SK-N-SH treated with all-trans-retinoic acid at 6 μM for 48 hours (cell line): ENCODE results near the gene CNGB1.

Source experiments
- ARNTL ChIP-seq: fragments of 450-650 bp; formaldehyde crosslinking; IDR thresholded peaks from 2 replicates; pipeline ENCODE4 v1.5.0; 2020; ENCODE audit warnings: low read depth, mild to moderate bottlenecking, moderate library complexity, borderline replicate concordance
- BACH2 ChIP-seq: fragments of 250-450 bp; sonication (Bioruptor Pico); IDR thresholded peaks from 2 replicates; pipeline ENCODE4 v1.9.0; 2021; ENCODE audit warnings: mild to moderate bottlenecking, borderline replicate concordance
- CREB5 ChIP-seq: fragments of 250-450 bp; sonication (Bioruptor Pico); IDR thresholded peaks from 2 replicates; pipeline ENCODE4 v1.5.1; 2020; ENCODE audit warnings: low read depth, mild to moderate bottlenecking, moderate library complexity
- CSDC2 ChIP-seq: fragments of 250-450 bp; sonication (Bioruptor Pico); IDR thresholded peaks from 2 replicates; pipeline ENCODE4 v1.5.0; 2020; ENCODE audit warnings: mild to moderate bottlenecking, moderate library complexity
- CSRNP3 ChIP-seq: fragments of 250-450 bp; sonication (Bioruptor Pico); IDR thresholded peaks from 2 replicates; pipeline ENCODE4 v1.5.1; 2021; ENCODE audit warnings: mild to moderate bottlenecking, moderate library complexity
- ESRRG ChIP-seq: fragments of 250-450 bp; sonication (Bioruptor Pico); IDR thresholded peaks from 2 replicates; pipeline ENCODE4 v1.6.1; 2021; ENCODE audit warnings: mild to moderate bottlenecking
- ISL1 ChIP-seq: fragments of 250-450 bp; sonication (Bioruptor Pico); IDR thresholded peaks from 2 replicates; pipeline ENCODE4 v2.1.2; 2022; ENCODE audit warnings: mild to moderate bottlenecking, moderate library complexity
- SNAI2 ChIP-seq: fragments of 250-450 bp; sonication (Bioruptor Pico); IDR thresholded peaks from 2 replicates; pipeline ENCODE4 v1.5.0; 2020; ENCODE audit warnings: mild to moderate bottlenecking, moderate library complexity
- TCF4 ChIP-seq: fragments of 250-450 bp; sonication (Bioruptor Pico); IDR thresholded peaks from 2 replicates; pipeline ENCODE4 v1.8.0; 2021; ENCODE audit warnings: mild to moderate bottlenecking, moderate library complexity, borderline replicate concordance
- ZFP3 ChIP-seq: fragments of 250-450 bp; sonication (Bioruptor Pico); IDR thresholded peaks from 2 replicates; pipeline ENCODE4 v1.5.0; 2020; ENCODE audit warnings: mild to moderate bottlenecking, moderate library complexity
- ZFP30 ChIP-seq: fragments of 450-650 bp; formaldehyde crosslinking; IDR thresholded peaks from 2 replicates; pipeline ENCODE4 v1.5.0; 2022; ENCODE audit warnings: mild to moderate bottlenecking, moderate library complexity

GRCh38 chr16:57994361-57994760 lies 23.4 kb upstream of the CNGB1 start:
- TF ChIP-seq ZFP3 (CRISPR knock-in tag): no peak
- TF ChIP-seq SNAI2 (CRISPR knock-in tag): no peak
- TF ChIP-seq ARNTL: no peak
- no peak for TF ChIP-seq CSDC2 (CRISPR knock-in tag)
- no peak for TF ChIP-seq ZFP30 (CRISPR knock-in tag)
- TF ChIP-seq CSRNP3 (CRISPR knock-in tag): no peak
- no peak for TF ChIP-seq ESRRG (CRISPR knock-in tag)
- no peak for TF ChIP-seq CREB5
- no peak for TF ChIP-seq BACH2 (CRISPR knock-in tag)
- no peak for TF ChIP-seq TCF4 (CRISPR knock-in tag)
- no peak for TF ChIP-seq ISL1 (CRISPR knock-in tag)
